ENCODE results near the gene CTBP2.

GRCh38 chr10:125127110-125127509 is 33.3 kb downstream of the CTBP2 start:
- TF ChIP-seq RAD21 (IDR thresholded peaks at IDR 0.05) = no peak
- TF ChIP-seq, protein P1, sequence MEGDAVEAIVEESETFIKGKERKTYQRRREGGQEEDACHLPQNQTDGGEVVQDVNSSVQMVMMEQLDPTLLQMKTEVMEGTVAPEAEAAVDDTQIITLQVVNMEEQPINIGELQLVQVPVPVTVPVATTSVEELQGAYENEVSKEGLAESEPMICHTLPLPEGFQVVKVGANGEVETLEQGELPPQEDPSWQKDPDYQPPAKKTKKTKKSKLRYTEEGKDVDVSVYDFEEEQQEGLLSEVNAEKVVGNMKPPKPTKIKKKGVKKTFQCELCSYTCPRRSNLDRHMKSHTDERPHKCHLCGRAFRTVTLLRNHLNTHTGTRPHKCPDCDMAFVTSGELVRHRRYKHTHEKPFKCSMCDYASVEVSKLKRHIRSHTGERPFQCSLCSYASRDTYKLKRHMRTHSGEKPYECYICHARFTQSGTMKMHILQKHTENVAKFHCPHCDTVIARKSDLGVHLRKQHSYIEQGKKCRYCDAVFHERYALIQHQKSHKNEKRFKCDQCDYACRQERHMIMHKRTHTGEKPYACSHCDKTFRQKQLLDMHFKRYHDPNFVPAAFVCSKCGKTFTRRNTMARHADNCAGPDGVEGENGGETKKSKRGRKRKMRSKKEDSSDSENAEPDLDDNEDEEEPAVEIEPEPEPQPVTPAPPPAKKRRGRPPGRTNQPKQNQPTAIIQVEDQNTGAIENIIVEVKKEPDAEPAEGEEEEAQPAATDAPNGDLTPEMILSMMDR (IDR thresholded peaks at IDR 0.05; ENCODE audit: low read depth, low read length, missing input control) = no peak
- TF ChIP-seq YY1 (IDR thresholded peaks at IDR 0.05) = no peak
- TF ChIP-seq MAX (IDR thresholded peaks at IDR 0.05) = no peak
- TF ChIP-seq, protein P2, sequence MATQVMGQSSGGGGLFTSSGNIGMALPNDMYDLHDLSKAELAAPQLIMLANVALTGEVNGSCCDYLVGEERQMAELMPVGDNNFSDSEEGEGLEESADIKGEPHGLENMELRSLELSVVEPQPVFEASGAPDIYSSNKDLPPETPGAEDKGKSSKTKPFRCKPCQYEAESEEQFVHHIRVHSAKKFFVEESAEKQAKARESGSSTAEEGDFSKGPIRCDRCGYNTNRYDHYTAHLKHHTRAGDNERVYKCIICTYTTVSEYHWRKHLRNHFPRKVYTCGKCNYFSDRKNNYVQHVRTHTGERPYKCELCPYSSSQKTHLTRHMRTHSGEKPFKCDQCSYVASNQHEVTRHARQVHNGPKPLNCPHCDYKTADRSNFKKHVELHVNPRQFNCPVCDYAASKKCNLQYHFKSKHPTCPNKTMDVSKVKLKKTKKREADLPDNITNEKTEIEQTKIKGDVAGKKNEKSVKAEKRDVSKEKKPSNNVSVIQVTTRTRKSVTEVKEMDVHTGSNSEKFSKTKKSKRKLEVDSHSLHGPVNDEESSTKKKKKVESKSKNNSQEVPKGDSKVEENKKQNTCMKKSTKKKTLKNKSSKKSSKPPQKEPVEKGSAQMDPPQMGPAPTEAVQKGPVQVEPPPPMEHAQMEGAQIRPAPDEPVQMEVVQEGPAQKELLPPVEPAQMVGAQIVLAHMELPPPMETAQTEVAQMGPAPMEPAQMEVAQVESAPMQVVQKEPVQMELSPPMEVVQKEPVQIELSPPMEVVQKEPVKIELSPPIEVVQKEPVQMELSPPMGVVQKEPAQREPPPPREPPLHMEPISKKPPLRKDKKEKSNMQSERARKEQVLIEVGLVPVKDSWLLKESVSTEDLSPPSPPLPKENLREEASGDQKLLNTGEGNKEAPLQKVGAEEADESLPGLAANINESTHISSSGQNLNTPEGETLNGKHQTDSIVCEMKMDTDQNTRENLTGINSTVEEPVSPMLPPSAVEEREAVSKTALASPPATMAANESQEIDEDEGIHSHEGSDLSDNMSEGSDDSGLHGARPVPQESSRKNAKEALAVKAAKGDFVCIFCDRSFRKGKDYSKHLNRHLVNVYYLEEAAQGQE (IDR thresholded peaks at IDR 0.05) = no peak
- no peak for TF ChIP-seq SP1 (IDR thresholded peaks at IDR 0.05)
- TF ChIP-seq ATF3 (IDR thresholded peaks at IDR 0.05) = no peak
- no peak for TF ChIP-seq EGR1 (IDR thresholded peaks at IDR 0.05; ENCODE audit: low read depth in 2 of 2)
- TF ChIP-seq ZBTB33 (IDR thresholded peaks at IDR 0.05) = no peak
- TF ChIP-seq TAF1 (conservative IDR thresholded peaks at IDR 0.05) = no peak
- no peak for TF ChIP-seq HNF4G (IDR thresholded peaks at IDR 0.05)
- no peak for TF ChIP-seq GABPA (IDR thresholded peaks at IDR 0.05 in 1 of 2, conservative IDR thresholded peaks at IDR 0.05 in 1 of 2)
- no peak for TF ChIP-seq FOXA1 (IDR thresholded peaks at IDR 0.05)
- no peak for TF ChIP-seq NR2F2 (IDR thresholded peaks at IDR 0.05)
